ENCODE data around the gene KHDRBS2. TPM values are rescaled to one million over a fixed set of nuclear protein-coding genes. Genes with fewer than 3 reads are reported as not detected.

The KHDRBS2 gene
- total and polyA plus RNA-seq, 2 of the 4 experiments (the other 2 are of a cell fraction), result not detected

GRCh38 chr6:62298745-62299392 lies 12.8 kb upstream of the KHDRBS2 start:
- Histone ChIP-seq H2AK5ac (ENCODE audit: low read depth, low read length) (no peak overlapping the region), H4K20me1 (ENCODE audit: insufficient read depth, low read length) (no peaks in the 10 kb centered on the region), H2AFZ (replicated peaks; ENCODE audit: low read length, poor library complexity) (no peak overlapping the region), H3K79me1 (ENCODE audit: low read depth in 1 of 2, low read length in 2 of 2) (no peaks in the 10 kb centered on the region), H4K8ac (ENCODE audit: low read depth in 2 of 2, low read length in 2 of 2) (no peak overlapping the region), H3K4me2 (ENCODE audit: low read depth, low read length) (no peak overlapping the region), H3K14ac (replicated peaks; ENCODE audit: low read depth, low read length) (no peak overlapping the region), H2AK9ac (replicated peaks; ENCODE audit: low read depth, low read length, poor library complexity) (no peak overlapping the region), H3K56ac (ENCODE audit: extremely low read depth, insufficient read depth, low read length) (no peak overlapping the region), H4K91ac (ENCODE audit: insufficient read depth, low read depth, low read length) (no peak overlapping the region), H3K18ac (ENCODE audit: low read depth, low read length) (no peak overlapping the region), H3K27ac (ENCODE audit: insufficient read depth, low read length) (no peak overlapping the region), H2BK120ac (ENCODE audit: low read depth, low read length) (no peak overlapping the region), H3K23ac (ENCODE audit: low read depth, low read length) (no peak overlapping the region), H2BK20ac (ENCODE audit: low read depth, low read length) (no peak overlapping the region), H3K9me3 (ENCODE audit: control insufficient read depth, insufficient read depth, low read length) (no peaks in the 10 kb centered on the region), H3K4ac (ENCODE audit: low read depth, low read length) (no peak overlapping the region), H3K4me1 (ENCODE audit: control insufficient read depth, insufficient read depth, low read length) (no peaks in the 10 kb centered on the region), H2BK5ac (ENCODE audit: low read depth, low read length, poor library complexity, severe bottlenecking) (no peak overlapping the region), H4K5ac (ENCODE audit: low read depth, low read length) (no peak overlapping the region), H3K27me3 (ENCODE audit: control insufficient read depth, insufficient read depth, low read length) (no peaks in the 10 kb centered on the region), H2BK15ac (ENCODE audit: low read depth, low read length) (no peak overlapping the region), H3K4me3 (ENCODE audit: insufficient read depth, low read depth, low read length) (no peak overlapping the region), H3K36me3 (ENCODE audit: control insufficient read depth, insufficient read depth, low read length) (no peaks in the 10 kb centered on the region), H3K9me1 (ENCODE audit: insufficient read depth, low read length) (no peaks in the 10 kb centered on the region), H3K9ac (ENCODE audit: low read depth, low read length) (no peak overlapping the region)
- dilution Hi-C loops (cut with HindIII; ENCODE audit: low sequenced_read_pairs, unreplicated experiment) (no loop called here), in situ Hi-C loops (cut with MboI; ENCODE audit: low sequenced_read_pairs) (no loop called here), intact Hi-C loops (cut with micrococcal nuclease) (no loop called here)
- ATAC-seq (ENCODE audit: low read depth) (no peak), DNase-seq (no peak)
- no CpG with 5 or more reads among the region's 3 CpGs for WGBS, 2 experiments (ENCODE audit: extremely low coverage in 2 of 2, insufficient read length in 1 of 2)
- TF ChIP-seq RFX5 (IDR thresholded peaks at IDR 0.05; ENCODE audit: low read depth, low read length) (no peak), SMC3 (IDR thresholded peaks at IDR 0.05; ENCODE audit: low read depth, low read length) (no peak), MAFK (IDR thresholded peaks at IDR 0.05; ENCODE audit: low read depth, low read length) (no peak), RAD21 (IDR thresholded peaks at IDR 0.05; ENCODE audit: low read length) (no peak), BHLHE40 (IDR thresholded peaks at IDR 0.05; ENCODE audit: low read depth, low read length) (no peak), USF2 (IDR thresholded peaks at IDR 0.05; ENCODE audit: low read depth, low read length) (no peak), CEBPB (IDR thresholded peaks at IDR 0.05; ENCODE audit: low read depth, low read length) (no peak), NFE2L2 (IDR thresholded peaks at IDR 0.05; ENCODE audit: low read depth, low read length) (no peak), MAZ (IDR thresholded peaks at IDR 0.05; ENCODE audit: borderline replicate concordance, low read depth, low read length) (no peak), MXI1 (IDR thresholded peaks at IDR 0.05; ENCODE audit: borderline replicate concordance, low read depth, low read length) (no peak), POLR2A (IDR thresholded peaks at IDR 0.05; ENCODE audit: low read depth, low read length) (no peak), CHD1 (IDR thresholded peaks at IDR 0.05; ENCODE audit: low read depth, low read length) (no peak)
- TF ChIP-seq, protein P1, sequence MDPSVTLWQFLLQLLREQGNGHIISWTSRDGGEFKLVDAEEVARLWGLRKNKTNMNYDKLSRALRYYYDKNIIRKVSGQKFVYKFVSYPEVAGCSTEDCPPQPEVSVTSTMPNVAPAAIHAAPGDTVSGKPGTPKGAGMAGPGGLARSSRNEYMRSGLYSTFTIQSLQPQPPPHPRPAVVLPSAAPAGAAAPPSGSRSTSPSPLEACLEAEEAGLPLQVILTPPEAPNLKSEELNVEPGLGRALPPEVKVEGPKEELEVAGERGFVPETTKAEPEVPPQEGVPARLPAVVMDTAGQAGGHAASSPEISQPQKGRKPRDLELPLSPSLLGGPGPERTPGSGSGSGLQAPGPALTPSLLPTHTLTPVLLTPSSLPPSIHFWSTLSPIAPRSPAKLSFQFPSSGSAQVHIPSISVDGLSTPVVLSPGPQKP (IDR thresholded peaks at IDR 0.05; ENCODE audit: borderline replicate concordance, low read depth, low read length), result no peak
- POLR2A ChIA-PET (ENCODE audit: unreplicated experiment), result no interaction called here
- BruUV-seq (replicated peaks), result no TSS peak
- CTCF ChIA-PET, result no interaction called here

Data from IMR-90 (cell line).